Mesenchymal stem cell (in vitro differentiated cells and primary cell): Measurements from ENCODE around the gene CLEC9A.

Source experiments
- DNase-seq: peaks from one replicate; pipeline ENCODE4 v3.0.0-alpha.2; 2013
- H2AFZ ChIP-seq: one replicate; pipeline ENCODE4 v1.6.1; 2013; ENCODE audit warnings: low read depth, mild to moderate bottlenecking, control low read depth, inconsistent platforms, low read length, moderate library complexity
- H2AK5ac ChIP-seq: 2 replicates; pipeline ENCODE4 v1.6.1; 2013; ENCODE audit warnings: low read length, moderate library complexity, mild to moderate bottlenecking, inconsistent platforms; ENCODE audit not compliant: severe bottlenecking
- H2BK120ac ChIP-seq: one replicate; pipeline ENCODE4 v1.6.1; 2013; ENCODE audit warnings: low read depth, mild to moderate bottlenecking, inconsistent platforms, low read length, moderate library complexity
- H2BK12ac ChIP-seq, 2 experiments: one replicate each; pipeline ENCODE4 v1.6.1; 2013; ENCODE audit warnings: inconsistent platforms in 2 of 2, low read length in 2 of 2, mild to moderate bottlenecking in 2 of 2, moderate library complexity in 2 of 2, control low read depth in 1 of 2
- H2BK15ac ChIP-seq: one replicate; pipeline ENCODE4 v1.6.1; 2013; ENCODE audit warnings: mild to moderate bottlenecking, low read depth, inconsistent platforms; ENCODE audit not compliant: poor library complexity, severe bottlenecking
- H2BK5ac ChIP-seq: 2 replicates; pipeline ENCODE4 v1.6.1; 2013; ENCODE audit warnings: low read depth, mild to moderate bottlenecking, low read length, control low read depth, inconsistent platforms; ENCODE audit not compliant: poor library complexity, severe bottlenecking
- H3K14ac ChIP-seq, 2 experiments: one replicate each; pipeline ENCODE4 v1.6.1; 2013; ENCODE audit warnings: inconsistent platforms in 2 of 2, low read length in 2 of 2, control low read depth in 1 of 2, mild to moderate bottlenecking in 1 of 2, moderate library complexity in 1 of 2
- H3K18ac ChIP-seq, 2 experiments: one replicate each; pipeline ENCODE4 v1.6.1; 2013; ENCODE audit warnings: inconsistent platforms in 2 of 2, low read length in 2 of 2, control low read depth in 1 of 2, low read depth in 1 of 2, mild to moderate bottlenecking in 1 of 2
- H3K23ac ChIP-seq, 2 experiments: one replicate each; pipeline ENCODE4 v1.6.1; 2013; ENCODE audit warnings: inconsistent platforms in 2 of 2, low read length in 2 of 2, mild to moderate bottlenecking in 2 of 2, moderate library complexity in 2 of 2, control low read depth in 1 of 2
- H3K27ac ChIP-seq: 2 replicates; pipeline ENCODE4 v1.5.1; 2013; ENCODE audit warnings: mild to moderate bottlenecking, moderate library complexity, low read length, control low read depth, inconsistent platforms; ENCODE audit not compliant: poor library complexity, severe bottlenecking
- H3K27me3 ChIP-seq, 2 experiments: 2 replicates each; pipeline versions ENCODE4 v1.6.1 to v1.7.0; 2013; ENCODE audit warnings: low read length in 2 of 2, mild to moderate bottlenecking in 2 of 2, moderate library complexity in 2 of 2, control low read depth in 1 of 2, inconsistent platforms in 1 of 2; ENCODE audit not compliant: control insufficient read depth in 1 of 2, insufficient read depth in 1 of 2
- H3K36me3 ChIP-seq, 2 experiments: 2 replicates each; pipeline versions ENCODE4 v1.6.1 to v1.7.0; 2013; ENCODE audit warnings: low read length in 2 of 2, control low read depth in 1 of 2, inconsistent platforms in 1 of 2, low read depth in 1 of 2, mild to moderate bottlenecking in 1 of 2; ENCODE audit not compliant: insufficient read depth in 2 of 2, control insufficient read depth in 1 of 2
- H3K4ac ChIP-seq, 2 experiments: one replicate each; pipeline ENCODE4 v1.6.1; 2013; ENCODE audit warnings: inconsistent platforms in 2 of 2, low read length in 2 of 2, mild to moderate bottlenecking in 2 of 2, moderate library complexity in 2 of 2, control low read depth in 1 of 2, low read depth in 1 of 2
- H3K4me1 ChIP-seq: 2 replicates; pipeline ENCODE4 v1.6.1; 2013; ENCODE audit warnings: low read depth, low read length, control low read depth; ENCODE audit not compliant: control insufficient read depth, insufficient read depth
- H3K4me2 ChIP-seq: 2 replicates; pipeline ENCODE4 v1.6.1; 2013; ENCODE audit warnings: low read length, mild to moderate bottlenecking, inconsistent platforms; ENCODE audit not compliant: poor library complexity, severe bottlenecking
- H3K4me3 ChIP-seq, 2 experiments: 2 replicates each; pipeline versions ENCODE4 v1.5.1 to v1.7.0; 2013; ENCODE audit warnings: low read length in 2 of 2, mild to moderate bottlenecking in 2 of 2, control low read depth in 1 of 2, low read depth in 1 of 2; ENCODE audit not compliant: insufficient read depth in 1 of 2
- H3K79me1 ChIP-seq: replicated peaks from 2 replicates; pipeline ENCODE4 v1.6.1; 2013; ENCODE audit warnings: mild to moderate bottlenecking, control low read depth, low read length, inconsistent platforms; ENCODE audit not compliant: poor library complexity, severe bottlenecking
- H3K9ac ChIP-seq: 2 replicates; pipeline ENCODE4 v1.7.0; 2013; ENCODE audit warnings: mild to moderate bottlenecking, low read length, moderate library complexity
- H3K9me3 ChIP-seq: 2 replicates; pipeline ENCODE4 v1.7.0; 2013; ENCODE audit warnings: mild to moderate bottlenecking, low read length; ENCODE audit not compliant: control insufficient read depth
- H4K8ac ChIP-seq: one replicate; pipeline ENCODE4 v1.6.1; 2013; ENCODE audit warnings: inconsistent platforms, mild to moderate bottlenecking, low read length, moderate library complexity
- H4K91ac ChIP-seq: one replicate; pipeline ENCODE4 v1.6.1; 2013; ENCODE audit warnings: mild to moderate bottlenecking, low read length, inconsistent platforms
- WGBS: methylation state at CpG from one replicate; pipeline ENCODE4 v1.1.7; 2013; ENCODE audit warnings: mixed read lengths; 5-methylcytosine and 5-hydroxymethylcytosine counted together

CLEC9A gene

GRCh38 chr12:10101042-10101579, 70.6 kb downstream of the CLEC9A start:
- Histone ChIP-seq H2BK12ac (no peak overlapping the region), H3K36me3 (no peaks in the 10 kb centered on the region), H4K91ac (no peak overlapping the region), H3K9me3 (peaks cover 2% of the 10 kb centered on the region), H3K14ac (peak overlapping the region in 1 of 2 experiments; percentile 22), H2AFZ (no peak overlapping the region), H2BK15ac (no peak overlapping the region), H3K4ac (no peak overlapping the region), H3K4me1 (peaks cover 4% of the 10 kb centered on the region), H3K27me3 (no peaks in the 10 kb centered on the region), H3K79me1 (no peaks in the 10 kb centered on the region), H3K4me3 (peak overlapping the region in 1 of 2 experiments; percentile 60), H2BK120ac (no peak overlapping the region), H4K8ac (peak overlapping the region; percentile 42), H3K9ac (peak overlapping the region; percentile 31), H3K4me2 (no peak overlapping the region), H3K23ac (no peak overlapping the region), H2AK5ac (no peak overlapping the region), H2BK5ac (no peak overlapping the region), H3K18ac (no peak overlapping the region), H3K27ac (no peak overlapping the region)
- DNase-seq: peak; percentile 23
- 68% methylated on average over 4 of the region's 5 CpGs for WGBS

GRCh38 chr12:10101648-10102220, 71.3 kb downstream of the CLEC9A start:
- Histone ChIP-seq H3K36me3 (no peaks in the 10 kb centered on the region), H3K4me1 (peaks cover 4% of the 10 kb centered on the region), H3K9ac (no peak overlapping the region), H2BK120ac (no peak overlapping the region), H3K9me3 (peaks cover 2% of the 10 kb centered on the region), H3K4me2 (no peak overlapping the region), H4K91ac (no peak overlapping the region), H2BK5ac (no peak overlapping the region), H3K27ac (no peak overlapping the region), H3K4me3 (no peak overlapping the region), H2BK15ac (no peak overlapping the region), H3K23ac (no peak overlapping the region), H4K8ac (no peak overlapping the region), H2BK12ac (no peak overlapping the region), H3K79me1 (no peaks in the 10 kb centered on the region), H2AFZ (no peak overlapping the region), H3K14ac (no peak overlapping the region), H3K4ac (no peak overlapping the region), H3K18ac (no peak overlapping the region), H2AK5ac (no peak overlapping the region), H3K27me3 (no peaks in the 10 kb centered on the region)
- 83% methylated on average over 1 of the region's 1 CpG for WGBS
- no peak for DNase-seq

- no peaks in the 10 kb centered on the region for H3K79me1 ChIP-seq
- WGBS: 50% methylated on average over 2 of the region's 2 CpGs
- no peak for DNase-seq
These were observed 71.8 kb downstream of the CLEC9A start for GRCh38 chr12:10102322-10102721.

GRCh38 chr12:10110256-10110844, 79.9 kb downstream of the CLEC9A start:
- Histone ChIP-seq H3K27ac (no peak overlapping the region), H3K9ac (no peak overlapping the region), H4K8ac (no peak overlapping the region), H3K14ac (no peak overlapping the region), H4K91ac (no peak overlapping the region), H3K9me3 (no peaks in the 10 kb centered on the region), H3K36me3 (no peaks in the 10 kb centered on the region), H2BK120ac (no peak overlapping the region), H2AFZ (no peak overlapping the region), H2BK5ac (no peak overlapping the region), H3K4ac (no peak overlapping the region), H2BK15ac (no peak overlapping the region), H3K4me2 (no peak overlapping the region), H3K4me1 (no peaks in the 10 kb centered on the region), H2AK5ac (no peak overlapping the region), H3K18ac (no peak overlapping the region), H3K23ac (no peak overlapping the region), H3K4me3 (no peak overlapping the region), H3K27me3 (no peaks in the 10 kb centered on the region), H2BK12ac (no peak overlapping the region), H3K79me1 (no peaks in the 10 kb centered on the region)
- 87% methylated on average over 2 of the region's 2 CpGs for WGBS
- no peak for DNase-seq

More at GRCh38 chr12:10102322-10102721, 71.8 kb downstream of the CLEC9A start:
- H3K4me1 ChIP-seq: peaks cover 4% of the 10 kb centered on the region
- H2BK5ac ChIP-seq: no peak overlapping the region
- H3K27ac ChIP-seq: no peak overlapping the region
- no peak overlapping the region for H3K4me3 ChIP-seq
- no peak overlapping the region for H2BK12ac ChIP-seq
- no peak overlapping the region for H3K9ac ChIP-seq
- no peak overlapping the region for H4K8ac ChIP-seq
- no peak overlapping the region for H2AK5ac ChIP-seq
- H3K18ac ChIP-seq: no peak overlapping the region
- no peak overlapping the region for H3K14ac ChIP-seq
- H2AFZ ChIP-seq: no peak overlapping the region
- no peak overlapping the region for H3K23ac ChIP-seq
- no peaks in the 10 kb centered on the region for H3K27me3 ChIP-seq
- peaks cover 2% of the 10 kb centered on the region for H3K9me3 ChIP-seq
- H3K4ac ChIP-seq: no peak overlapping the region
- H2BK120ac ChIP-seq: no peak overlapping the region
- no peak overlapping the region for H3K4me2 ChIP-seq
- H2BK15ac ChIP-seq: no peak overlapping the region
- no peaks in the 10 kb centered on the region for H3K36me3 ChIP-seq
- no peak overlapping the region for H4K91ac ChIP-seq
